ENCODE measurements around the gene RNF11. TPM values are rescaled to one million over a fixed set of nuclear protein-coding genes. Genes with fewer than 3 reads are reported as not detected.

The RNF11 gene
- total RNA-seq, 1 experiment from 2014 or later, result 82.1 TPM

DNA sequence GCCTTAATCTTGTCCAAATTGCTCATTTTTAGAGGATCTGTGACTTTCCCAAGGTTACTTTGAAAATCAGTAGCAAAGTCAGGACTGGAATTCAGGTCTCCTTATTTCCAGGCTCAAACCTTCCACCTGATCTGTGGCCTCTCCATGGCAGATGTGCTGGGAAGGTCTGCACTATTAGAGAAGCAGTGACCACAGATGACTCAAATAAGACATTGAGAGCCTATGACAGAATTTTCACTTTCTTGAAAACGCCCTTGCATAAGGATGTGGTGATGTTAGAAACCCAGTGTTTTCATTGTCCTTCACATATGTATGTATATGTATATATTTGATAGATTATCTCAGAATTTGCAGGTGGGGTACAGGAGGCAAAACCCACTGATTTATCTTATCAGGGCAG, 49.0 kb downstream of the RNF11 start:
- TF ChIP-seq CTCF (IDR thresholded peaks at IDR 0.05; ENCODE audit: unreplicated experiment), result no peak
- H3K36me3 Mint-ChIP-seq (ENCODE audit: insufficient read depth, unreplicated experiment), result peaks cover 11% of the 10 kb centered on the region
- intact Hi-C loops (cut with micrococcal nuclease; ENCODE audit: unreplicated experiment), result no loop called here
- H3K9me3 Mint-ChIP-seq (ENCODE audit: low read depth, unreplicated experiment), result no peaks in the 10 kb centered on the region
- DNase-seq, result no peak
- CTCF ChIA-PET, result no interaction called here
- peaks cover 16% of the 10 kb centered on the region for H3K4me1 Mint-ChIP-seq (ENCODE audit: low read depth, unreplicated experiment)
- H3K27me3 Mint-ChIP-seq (ENCODE audit: unreplicated experiment), result no peaks in the 10 kb centered on the region
- no TSS peak for BruUV-seq (replicated peaks)
- H3K4me3 Mint-ChIP-seq (ENCODE audit: low read depth, unreplicated experiment), result no peak overlapping the region
- H3K27ac Mint-ChIP-seq (ENCODE audit: unreplicated experiment), result no peak overlapping the region

DNA sequence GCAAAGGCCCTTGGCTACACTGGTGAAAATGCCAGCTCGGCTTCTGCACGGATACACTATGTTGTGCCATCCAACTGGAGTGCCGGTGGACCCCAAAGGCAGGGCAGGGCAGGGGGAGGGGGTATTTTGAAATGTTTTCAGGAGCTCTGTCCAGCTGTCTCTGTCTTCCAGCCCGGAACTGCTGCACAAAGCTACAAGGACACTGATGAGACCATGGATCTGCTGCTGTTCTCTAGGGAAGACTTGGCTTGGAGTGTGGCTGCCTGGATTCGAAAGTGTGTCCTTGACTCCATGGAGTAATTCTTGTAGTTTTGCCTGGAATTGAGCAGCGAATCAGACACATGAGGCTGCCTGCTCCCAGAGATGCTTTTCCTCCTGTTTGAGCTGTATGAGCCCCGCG, 51.9 kb downstream of the RNF11 start:
- intact Hi-C loops (cut with micrococcal nuclease; ENCODE audit: unreplicated experiment), result no loop called here
- BruUV-seq (replicated peaks), result no TSS peak
- CTCF ChIA-PET, result no interaction called here
- no peaks in the 10 kb centered on the region for H3K9me3 Mint-ChIP-seq (ENCODE audit: low read depth, unreplicated experiment)
- H3K4me3 Mint-ChIP-seq (ENCODE audit: low read depth, unreplicated experiment), result no peak overlapping the region
- H3K4me1 Mint-ChIP-seq (ENCODE audit: low read depth, unreplicated experiment), result peaks cover 16% of the 10 kb centered on the region
- no peaks in the 10 kb centered on the region for H3K27me3 Mint-ChIP-seq (ENCODE audit: unreplicated experiment)
- H3K27ac Mint-ChIP-seq (ENCODE audit: unreplicated experiment), result no peak overlapping the region
- peaks cover 8% of the 10 kb centered on the region for H3K36me3 Mint-ChIP-seq (ENCODE audit: insufficient read depth, unreplicated experiment)
- TF ChIP-seq CTCF (IDR thresholded peaks at IDR 0.05; ENCODE audit: unreplicated experiment), result no peak
- DNase-seq, result no peak

GRCh38 chr1:51288578-51288977, 52.5 kb downstream of the RNF11 start:
- CTCF ChIA-PET, result no interaction called here
- Mint-ChIP-seq H3K27me3 (ENCODE audit: unreplicated experiment) (no peaks in the 10 kb centered on the region), H3K9me3 (ENCODE audit: low read depth, unreplicated experiment) (no peaks in the 10 kb centered on the region), H3K36me3 (ENCODE audit: insufficient read depth, unreplicated experiment) (peaks cover 5% of the 10 kb centered on the region), H3K4me1 (ENCODE audit: low read depth, unreplicated experiment) (peaks cover 13% of the 10 kb centered on the region), H3K4me3 (ENCODE audit: low read depth, unreplicated experiment) (no peak overlapping the region), H3K27ac (ENCODE audit: unreplicated experiment) (no peak overlapping the region)
- TF ChIP-seq CTCF (IDR thresholded peaks at IDR 0.05; ENCODE audit: unreplicated experiment), result no peak
- no TSS peak for BruUV-seq (replicated peaks)
- DNase-seq, result no peak
- intact Hi-C loops (cut with micrococcal nuclease; ENCODE audit: unreplicated experiment), result no loop called here

DNA sequence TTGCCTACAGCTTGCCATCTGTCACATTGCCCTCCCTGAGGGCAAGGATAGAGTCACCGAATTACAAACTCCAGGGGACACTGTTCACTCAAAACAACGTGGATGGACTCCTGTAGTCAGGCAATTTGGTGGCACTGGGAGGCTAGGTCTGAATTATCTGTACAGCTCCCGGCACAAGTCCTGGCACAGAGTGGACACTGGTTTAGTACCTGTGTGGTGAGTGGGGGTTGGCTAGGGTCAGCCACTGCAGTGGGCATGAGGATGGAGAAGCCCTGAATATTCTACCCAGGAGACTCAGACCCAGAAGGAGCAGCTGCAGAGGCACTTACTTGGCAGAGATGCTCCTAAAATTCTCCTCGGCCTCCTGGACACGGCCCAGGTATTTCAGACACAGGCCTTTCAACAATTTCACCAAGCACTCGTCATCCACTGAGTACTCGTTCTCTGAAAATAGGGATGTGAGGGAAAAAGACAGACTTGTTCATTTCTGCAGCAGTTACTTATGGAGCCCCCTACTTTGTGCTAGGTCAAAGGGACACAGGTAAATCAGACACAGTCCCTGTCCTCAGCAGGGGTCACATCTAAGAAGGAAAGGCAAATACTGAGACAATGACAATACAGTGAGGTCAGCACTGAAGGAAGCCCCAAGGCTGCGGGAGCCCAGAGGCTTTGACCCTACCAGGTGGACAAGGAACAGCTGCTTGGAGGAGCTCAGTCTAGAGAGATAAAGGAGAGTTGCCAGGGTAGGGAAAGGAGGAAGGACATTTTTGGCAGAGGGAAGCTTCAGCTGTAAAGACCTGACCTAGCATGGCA, 53.8 kb downstream of the RNF11 start:
- H3K27ac Mint-ChIP-seq (ENCODE audit: unreplicated experiment), result no peak overlapping the region
- no TSS peak for BruUV-seq (replicated peaks)
- peaks cover under 1% of the 10 kb centered on the region for H3K4me1 Mint-ChIP-seq (ENCODE audit: low read depth, unreplicated experiment)
- H3K4me3 Mint-ChIP-seq (ENCODE audit: low read depth, unreplicated experiment), result no peak overlapping the region
- intact Hi-C loops (cut with micrococcal nuclease; ENCODE audit: unreplicated experiment), result loop anchor here (10.0 kb wide), 1 partner anchor 95 kb away; no protein-coding TSS in a partner anchor
- H3K27me3 Mint-ChIP-seq (ENCODE audit: unreplicated experiment), result no peaks in the 10 kb centered on the region
- no peak for TF ChIP-seq CTCF (IDR thresholded peaks at IDR 0.05; ENCODE audit: unreplicated experiment)
- no peak for DNase-seq
- H3K9me3 Mint-ChIP-seq (ENCODE audit: low read depth, unreplicated experiment), result no peaks in the 10 kb centered on the region
- CTCF ChIA-PET, result no interaction called here
- H3K36me3 Mint-ChIP-seq (ENCODE audit: insufficient read depth, unreplicated experiment), result peaks cover 5% of the 10 kb centered on the region
